ENCODE data around the gene PDE11A. TPM values are rescaled to one million over a fixed set of nuclear protein-coding genes. Genes with fewer than 3 reads are reported as not detected.

PDE11A gene
- total and polyA plus RNA-seq, 4 donors = 0.11 to 1.3 (median 0.25) TPM; not detected in 1

- DNase-seq = no peak
- no peak for ATAC-seq (ENCODE audit: insufficient read depth, low FRiP score)
- peaks cover 0 to 5% (median 0%) of the 10 kb centered on the region in 5 donors for H3K4me1 ChIP-seq (ENCODE audit: control insufficient read depth in 5 of 5, insufficient read depth in 5 of 5, low read length in 5 of 5)
- 55 to 63% methylated on average over 2 of the region's 2 CpGs for WGBS, 2 donors
- H3K9ac ChIP-seq (ENCODE audit: insufficient read depth in 1 of 2, low read length in 2 of 2) = no peak overlapping the region
- no peak overlapping the region for H3K4me3 ChIP-seq
- H3K27ac ChIP-seq (ENCODE audit: low read depth in 1 of 2, low read length in 1 of 2) = peak overlapping the region in 1 of 2 donors; percentile 70
- H3K9me3 ChIP-seq (ENCODE audit: control insufficient read depth in 4 of 4, insufficient read depth in 3 of 4, low read length in 3 of 4) = no peaks in the 10 kb centered on the region
- TF ChIP-seq CTCF (IDR thresholded peaks at IDR 0.05; ENCODE audit: control extremely low read depth, extremely low read depth) = no peak
- H3K27me3 ChIP-seq (ENCODE audit: control insufficient read depth in 3 of 3, insufficient read depth in 3 of 3, low read length in 2 of 3) = no peaks in the 10 kb centered on the region
- no peaks in the 10 kb centered on the region for H3K36me3 ChIP-seq (ENCODE audit: control insufficient read depth in 4 of 4, insufficient read depth in 4 of 4, low read length in 4 of 4)
Observed at GRCh38 chr2:177902395-177903163, 170.0 kb downstream of the PDE11A start.

- no peak overlapping the region for H3K27ac ChIP-seq (ENCODE audit: low read depth in 1 of 2, low read length in 1 of 2)
- H3K4me3 ChIP-seq = no peak overlapping the region
- no peaks in the 10 kb centered on the region for H3K9me3 ChIP-seq (ENCODE audit: control insufficient read depth in 4 of 4, insufficient read depth in 3 of 4, low read length in 3 of 4)
- H3K36me3 ChIP-seq (ENCODE audit: control insufficient read depth in 4 of 4, insufficient read depth in 4 of 4, low read length in 4 of 4) = no peaks in the 10 kb centered on the region
- ATAC-seq (ENCODE audit: insufficient read depth, low FRiP score) (no peak), DNase-seq (no peak)
- H3K27me3 ChIP-seq (ENCODE audit: control insufficient read depth in 3 of 3, insufficient read depth in 3 of 3, low read length in 2 of 3) = no peaks in the 10 kb centered on the region
- no peak overlapping the region for H3K9ac ChIP-seq (ENCODE audit: insufficient read depth in 1 of 2, low read length in 2 of 2)
- H3K4me1 ChIP-seq (ENCODE audit: control insufficient read depth in 5 of 5, insufficient read depth in 5 of 5, low read length in 5 of 5) = peaks cover 0 to 5% (median 0%) of the 10 kb centered on the region in 5 donors
- no peak for TF ChIP-seq CTCF (IDR thresholded peaks at IDR 0.05; ENCODE audit: control extremely low read depth, extremely low read depth)
Observed at GRCh38 chr2:177900082-177900481, 172.5 kb downstream of the PDE11A start.

- Histone ChIP-seq H3K9ac (ENCODE audit: insufficient read depth in 1 of 2, low read length in 2 of 2) (no peak overlapping the region), H3K36me3 (ENCODE audit: control insufficient read depth in 4 of 4, insufficient read depth in 4 of 4, low read length in 4 of 4) (no peaks in the 10 kb centered on the region), H3K4me1 (ENCODE audit: control insufficient read depth in 5 of 5, insufficient read depth in 5 of 5, low read length in 5 of 5) (peaks cover 0 to 8% (median under 1%) of the 10 kb centered on the region in 5 donors), H3K27me3 (ENCODE audit: control insufficient read depth in 3 of 3, insufficient read depth in 3 of 3, low read length in 2 of 3) (no peaks in the 10 kb centered on the region), H3K9me3 (ENCODE audit: control insufficient read depth in 4 of 4, insufficient read depth in 3 of 4, low read length in 3 of 4) (no peaks in the 10 kb centered on the region), H3K27ac (ENCODE audit: low read depth in 1 of 2, low read length in 1 of 2) (no peak overlapping the region), H3K4me3 (no peak overlapping the region)
- DNase-seq (no peak), ATAC-seq (ENCODE audit: insufficient read depth, low FRiP score) (no peak)
- no peak for TF ChIP-seq CTCF (IDR thresholded peaks at IDR 0.05; ENCODE audit: control extremely low read depth, extremely low read depth)
- 74 to 88% methylated on average over 5 of the region's 5 CpGs for WGBS, 2 donors
Observed at GRCh38 chr2:177897278-177897677, 175.3 kb downstream of the PDE11A start.

Data from lung (tissue), 12 donors.